ENCODE data around the gene ZFP92. TPM values are rescaled to one million over a fixed set of nuclear protein-coding genes. Genes with fewer than 3 reads are reported as not detected.
"Not testable (repeated sequence)": the region's sequence is repeated elsewhere in the genome, so short reads cannot be mapped to it uniquely, and the experiment has no call there.

The ZFP92 gene
- total and polyA plus RNA-seq, 7 experiments from 2014 or later: 0.07 to 1.8 (median 0.24) TPM

DNA sequence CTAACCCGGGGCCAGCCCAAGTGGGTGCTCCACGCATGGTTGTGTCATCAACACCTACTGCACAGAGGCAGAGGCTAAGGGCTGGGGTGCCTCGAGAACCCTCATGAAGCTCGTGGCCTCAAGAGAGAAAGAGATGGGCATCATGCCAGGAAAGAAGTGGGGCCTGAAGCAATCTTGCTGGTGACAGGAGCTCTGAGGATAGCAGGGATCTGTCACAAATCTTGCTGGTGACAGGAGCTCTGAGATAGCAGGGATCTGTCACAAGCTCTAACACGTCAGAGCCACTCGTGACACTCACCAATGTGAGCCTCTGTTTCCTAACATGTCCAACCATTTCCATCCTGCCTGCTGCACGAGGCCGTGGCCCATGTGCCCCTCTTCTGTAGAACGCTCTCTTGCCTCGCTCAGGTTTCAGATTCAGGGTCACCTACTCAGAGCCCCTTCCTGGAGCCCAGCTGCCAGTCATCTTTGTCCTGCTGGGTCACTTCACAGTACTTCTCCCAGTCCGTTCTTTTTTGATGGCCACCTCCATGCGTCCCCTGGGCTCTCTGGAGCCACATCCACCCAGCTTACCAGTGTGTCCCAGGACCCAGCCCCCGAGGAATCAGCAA, 31.2 kb upstream of the ZFP92 start:
- ATAC-seq (no peak), DNase-seq (no peak)
- ChIA-PET POLR2A (no interaction called here), CTCF (no interaction called here)
- Mint-ChIP-seq H3K27me3 (no peaks in the 10 kb centered on the region), H3K9me3 (peaks cover 0 to 1% (median 0%) of the 10 kb centered on the region in 11 donors), H3K4me3 (no peak overlapping the region), H3K36me3 (no peaks in the 10 kb centered on the region), H3K4me1 (peaks cover 0 to 3% (median 0%) of the 10 kb centered on the region in 7 donors), H3K27ac (no peak overlapping the region)
- H3K27me3 ChIP-seq (ENCODE audit: control insufficient read depth in 2 of 2, insufficient read depth in 2 of 2, low read length in 2 of 2): no peaks in the 10 kb centered on the region
- no peak overlapping the region for H3K27ac ChIP-seq (ENCODE audit: low read depth, low read length)
- no peaks in the 10 kb centered on the region for H3K9me3 ChIP-seq (ENCODE audit: control insufficient read depth in 2 of 3, low read length in 3 of 3)
- intact Hi-C loops (cut with micrococcal nuclease): loop anchor here in 1 of 2 donors (5.0 kb wide), 1 partner anchor 38 kb away; no protein-coding TSS in a partner anchor
- H3K4me3 ChIP-seq (ENCODE audit: low read length): no peak overlapping the region
- H3K36me3 ChIP-seq (ENCODE audit: control insufficient read depth in 2 of 3, insufficient read depth in 3 of 3, low read length in 3 of 3): no peaks in the 10 kb centered on the region
- no peaks in the 10 kb centered on the region for H3K4me1 ChIP-seq (ENCODE audit: control insufficient read depth in 2 of 2, insufficient read depth in 2 of 2, low read length in 2 of 2)

DNA sequence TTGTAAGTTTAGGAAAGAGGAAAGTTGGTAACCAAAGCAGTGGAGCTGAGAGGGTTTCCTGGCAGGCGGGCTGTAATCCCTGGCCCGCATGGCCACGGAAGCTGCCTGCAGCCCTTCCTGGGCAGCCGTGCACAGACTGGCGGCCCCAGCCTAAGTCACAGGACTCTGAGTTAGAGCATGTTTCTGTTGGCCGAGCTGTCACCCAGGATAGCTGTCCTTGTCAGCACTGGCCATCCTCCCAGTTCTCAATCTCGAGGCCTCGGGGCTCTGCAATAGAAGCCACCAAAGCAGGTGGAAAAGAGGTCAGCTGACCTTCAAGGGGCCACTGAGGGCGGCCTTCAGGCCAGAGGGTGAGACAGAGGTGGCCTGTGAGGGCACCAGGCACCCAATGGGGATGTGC, 30.6 kb upstream of the ZFP92 start:
- H3K4me1 Mint-ChIP-seq: peaks cover 0 to 3% (median 0%) of the 10 kb centered on the region in 7 donors
- Histone ChIP-seq H3K27ac (ENCODE audit: low read depth, low read length) (no peak overlapping the region), H3K4me3 (ENCODE audit: low read length) (no peak overlapping the region), H3K27me3 (ENCODE audit: control insufficient read depth in 2 of 2, insufficient read depth in 2 of 2, low read length in 2 of 2) (no peaks in the 10 kb centered on the region), H3K9me3 (ENCODE audit: control insufficient read depth in 2 of 3, low read length in 3 of 3) (no peaks in the 10 kb centered on the region), H3K36me3 (ENCODE audit: control insufficient read depth in 2 of 3, insufficient read depth in 3 of 3, low read length in 3 of 3) (no peaks in the 10 kb centered on the region), H3K4me1 (ENCODE audit: control insufficient read depth in 2 of 2, insufficient read depth in 2 of 2, low read length in 2 of 2) (no peaks in the 10 kb centered on the region)
- ATAC-seq (no peak), DNase-seq (no peak)
- no peaks in the 10 kb centered on the region for H3K36me3 Mint-ChIP-seq
- H3K4me3 Mint-ChIP-seq: no peak overlapping the region
- no peak overlapping the region for H3K27ac Mint-ChIP-seq
- ChIA-PET POLR2A (no interaction called here), CTCF (no interaction called here)
- no peaks in the 10 kb centered on the region for H3K27me3 Mint-ChIP-seq
- intact Hi-C loops (cut with micrococcal nuclease): no loop called here
- no peaks in the 10 kb centered on the region for H3K9me3 Mint-ChIP-seq

- Histone ChIP-seq H3K36me3 (ENCODE audit: control insufficient read depth in 2 of 3, insufficient read depth in 3 of 3, low read length in 3 of 3) (no peaks in the 10 kb centered on the region), H3K4me3 (ENCODE audit: low read length) (no peak overlapping the region), H3K9me3 (ENCODE audit: control insufficient read depth in 2 of 3, low read length in 3 of 3) (no peaks in the 10 kb centered on the region), H3K27ac (ENCODE audit: low read depth, low read length) (no peak overlapping the region), H3K27me3 (ENCODE audit: control insufficient read depth in 2 of 2, insufficient read depth in 2 of 2, low read length in 2 of 2) (no peaks in the 10 kb centered on the region), H3K4me1 (ENCODE audit: control insufficient read depth in 2 of 2, insufficient read depth in 2 of 2, low read length in 2 of 2) (no peaks in the 10 kb centered on the region)
- Mint-ChIP-seq H3K4me1 (peaks cover 0 to 4% (median 0%) of the 10 kb centered on the region in 7 donors), H3K9me3 (no peaks in the 10 kb centered on the region), H3K27ac (peak overlapping the region in 1 of 9 donors; percentile 66), H3K27me3 (no peaks in the 10 kb centered on the region), H3K36me3 (no peaks in the 10 kb centered on the region), H3K4me3 (no peak overlapping the region)
- CTCF ChIA-PET: interaction anchor here (0.6 to 1.0 kb wide), 2 partner anchors 134 to 349 kb away, joined by 3 read pairs; no protein-coding TSS in a partner anchor
- DNase-seq: peak in 5 of 9 donors; percentile 5 to 31 (median 14)
- intact Hi-C loops (cut with micrococcal nuclease): loop anchor here in 1 of 2 donors (2.0 kb wide), 1 partner anchor 423 kb away; no protein-coding TSS in a partner anchor
- POLR2A ChIA-PET: no interaction called here
- peak; percentile 65 for ATAC-seq
Measured at GRCh38 chrX:153381684-153382532, 29.4 kb upstream of the ZFP92 start.

- Histone ChIP-seq H3K27ac (ENCODE audit: low read depth, low read length) (no peak overlapping the region), H3K36me3 (ENCODE audit: control insufficient read depth in 2 of 3, insufficient read depth in 3 of 3, low read length in 3 of 3) (no peaks in the 10 kb centered on the region), H3K4me1 (ENCODE audit: control insufficient read depth in 2 of 2, insufficient read depth in 2 of 2, low read length in 2 of 2) (no peaks in the 10 kb centered on the region), H3K9me3 (ENCODE audit: control insufficient read depth in 2 of 3, low read length in 3 of 3) (no peaks in the 10 kb centered on the region), H3K4me3 (ENCODE audit: low read length) (no peak overlapping the region), H3K27me3 (ENCODE audit: control insufficient read depth in 2 of 2, insufficient read depth in 2 of 2, low read length in 2 of 2) (no peaks in the 10 kb centered on the region)
- no peak for ATAC-seq
- DNase-seq: no peak
- ChIA-PET POLR2A (no interaction called here), CTCF (interaction anchor here (1.0 kb wide), 1 partner anchor 350 kb away, joined by 3 read pairs; no protein-coding TSS in a partner anchor)
- intact Hi-C loops (cut with micrococcal nuclease): loop anchor here in 1 of 2 donors (2.0 kb wide), 1 partner anchor 424 kb away; no protein-coding TSS in a partner anchor
- Mint-ChIP-seq H3K36me3 (no peaks in the 10 kb centered on the region), H3K27ac (no peak overlapping the region), H3K27me3 (no peaks in the 10 kb centered on the region), H3K4me1 (peaks cover 0 to 4% (median 0%) of the 10 kb centered on the region in 7 donors), H3K4me3 (no peak overlapping the region), H3K9me3 (no peaks in the 10 kb centered on the region)
Measured at GRCh38 chrX:153382563-153383482, 28.4 kb upstream of the ZFP92 start.

- H3K36me3 Mint-ChIP-seq: no peaks in the 10 kb centered on the region
Measured at GRCh38 chrX:153384390-153384789, 26.9 kb upstream of the ZFP92 start.

GRCh38 chrX:153384973-153385372, 26.3 kb upstream of the ZFP92 start:
- H3K9me3 ChIP-seq (ENCODE audit: control insufficient read depth in 2 of 3, low read length in 3 of 3); H3K27ac Mint-ChIP-seq; H3K4me1 ChIP-seq (ENCODE audit: control insufficient read depth in 2 of 2, insufficient read depth in 2 of 2, low read length in 2 of 2); intact Hi-C loops (cut with micrococcal nuclease); H3K4me3 Mint-ChIP-seq; H3K36me3 Mint-ChIP-seq; H3K27me3 ChIP-seq (ENCODE audit: control insufficient read depth in 2 of 2, insufficient read depth in 2 of 2, low read length in 2 of 2); H3K4me3 ChIP-seq (ENCODE audit: low read length); ATAC-seq; CTCF ChIA-PET; DNase-seq; H3K27me3 Mint-ChIP-seq; H3K4me1 Mint-ChIP-seq; H3K27ac ChIP-seq (ENCODE audit: low read depth, low read length); H3K36me3 ChIP-seq (ENCODE audit: control insufficient read depth in 2 of 3, insufficient read depth in 3 of 3, low read length in 3 of 3); POLR2A ChIA-PET; H3K9me3 Mint-ChIP-seq: not testable (repeated sequence)

More at GRCh38 chrX:153384390-153384789, 26.9 kb upstream of the ZFP92 start:
- Mint-ChIP-seq H3K4me3 (no peak overlapping the region), H3K27ac (no peak overlapping the region), H3K27me3 (no peaks in the 10 kb centered on the region), H3K4me1 (peaks cover 0 to 4% (median 0%) of the 10 kb centered on the region in 7 donors), H3K9me3 (no peaks in the 10 kb centered on the region)
- ChIA-PET CTCF (no interaction called here), POLR2A (no interaction called here)
- DNase-seq (no peak), ATAC-seq (no peak)
- Histone ChIP-seq H3K9me3 (ENCODE audit: control insufficient read depth in 2 of 3, low read length in 3 of 3) (no peaks in the 10 kb centered on the region), H3K36me3 (ENCODE audit: control insufficient read depth in 2 of 3, insufficient read depth in 3 of 3, low read length in 3 of 3) (no peaks in the 10 kb centered on the region), H3K27me3 (ENCODE audit: control insufficient read depth in 2 of 2, insufficient read depth in 2 of 2, low read length in 2 of 2) (no peaks in the 10 kb centered on the region), H3K4me3 (ENCODE audit: low read length) (no peak overlapping the region), H3K4me1 (ENCODE audit: control insufficient read depth in 2 of 2, insufficient read depth in 2 of 2, low read length in 2 of 2) (no peaks in the 10 kb centered on the region), H3K27ac (ENCODE audit: low read depth, low read length) (no peak overlapping the region)
- intact Hi-C loops (cut with micrococcal nuclease): no loop called here

Measured in naive thymus-derived CD4-positive, alpha-beta T cell (primary cell).